ENCODE results near the gene CCDC197. TPM values are rescaled to one million over a fixed set of nuclear protein-coding genes. Genes with fewer than 3 reads are reported as not detected.

Gene CCDC197
- total RNA-seq, 2 donors from 2014 or later: not detected

DNA sequence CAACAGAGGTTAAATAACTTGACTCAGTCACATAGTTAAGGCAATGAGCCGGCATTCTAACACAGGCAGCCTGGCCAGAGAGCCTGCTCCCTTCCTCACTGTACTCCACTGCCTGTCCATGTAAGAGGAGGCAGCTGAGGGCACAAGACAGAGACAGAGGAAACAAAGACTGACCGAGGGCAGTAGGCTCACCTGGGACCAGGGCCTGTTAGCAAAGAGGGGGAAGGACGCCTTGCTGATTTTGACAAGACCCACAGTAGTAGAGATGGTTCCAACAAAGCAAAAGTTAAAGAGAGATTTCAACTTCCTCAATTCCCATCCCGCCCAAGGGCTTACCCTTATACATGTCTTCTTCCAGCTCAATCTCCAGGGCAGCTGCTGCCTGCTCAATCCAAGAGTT, 55.6 kb downstream of the CCDC197 start:
- DNase-seq (no peak), ATAC-seq (no peak)
- H3K36me3 Mint-ChIP-seq (ENCODE audit: low read depth): peaks cover 11% of the 10 kb centered on the region

DNA sequence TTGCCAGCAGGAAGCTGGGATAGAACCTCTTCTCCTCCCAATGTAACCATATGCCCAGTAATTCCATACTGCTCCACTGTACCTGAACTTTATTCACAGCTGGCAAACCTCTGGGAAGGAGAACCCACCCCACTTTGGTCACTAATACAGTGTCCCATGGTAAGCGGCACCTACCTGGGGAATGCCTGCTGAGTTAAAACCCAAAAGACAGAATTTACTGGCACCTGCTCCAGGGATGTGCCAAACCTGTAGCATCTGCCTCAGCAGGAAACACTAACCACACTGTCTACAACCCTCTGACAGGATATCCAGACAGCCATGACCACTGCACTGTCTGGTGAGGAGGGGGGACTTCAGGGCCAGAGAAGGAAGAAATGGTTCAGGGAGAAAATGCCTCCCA, 57.3 kb downstream of the CCDC197 start:
- Mint-ChIP-seq H3K4me3 (peak overlapping the region; percentile 78), H3K27ac (peak overlapping the region; percentile 67), H3K36me3 (ENCODE audit: low read depth) (peaks cover 16% of the 10 kb centered on the region), H3K27me3 (no peaks in the 10 kb centered on the region), H3K4me1 (peaks cover 37% of the 10 kb centered on the region)
- no peaks in the 10 kb centered on the region for H3K9me3 ChIP-seq (ENCODE audit: control insufficient read depth, low read length, poor library complexity, severe bottlenecking)
- DNase-seq (no peak), ATAC-seq (no peak)

More for the DNA sequence above, 55.6 kb downstream of the CCDC197 start:
- Mint-ChIP-seq H3K4me1 (peaks cover 27% of the 10 kb centered on the region), H3K27me3 (no peaks in the 10 kb centered on the region), H3K4me3 (no peak overlapping the region), H3K27ac (peak overlapping the region; percentile 88)
- H3K9me3 ChIP-seq (ENCODE audit: control insufficient read depth, low read length, poor library complexity, severe bottlenecking): no peaks in the 10 kb centered on the region

DNA sequence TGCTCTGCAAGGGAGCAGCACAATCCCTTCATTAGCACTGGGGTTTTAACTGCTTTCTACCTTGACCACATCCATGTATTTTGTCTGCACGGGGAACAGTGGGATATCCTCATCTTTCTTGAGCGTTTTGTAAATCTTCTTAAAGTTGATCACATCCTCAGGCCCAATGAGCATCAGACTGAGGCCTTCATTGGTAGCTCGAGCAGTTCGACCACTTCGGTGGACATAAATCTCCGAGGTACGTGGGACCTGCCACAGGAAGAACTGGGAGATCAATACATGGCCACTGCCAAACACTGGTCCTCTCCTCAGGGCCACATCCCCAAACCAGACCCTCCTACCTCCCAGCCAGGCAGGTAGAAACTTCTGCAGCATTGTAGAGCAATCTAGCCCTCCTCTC, 57.8 kb downstream of the CCDC197 start:
- Mint-ChIP-seq H3K36me3 (ENCODE audit: low read depth) (peaks cover 16% of the 10 kb centered on the region), H3K27ac (peak overlapping the region; percentile 87), H3K4me3 (no peak overlapping the region), H3K4me1 (peaks cover 37% of the 10 kb centered on the region), H3K27me3 (no peaks in the 10 kb centered on the region)
- DNase-seq: no peak
- no peak for ATAC-seq
- H3K9me3 ChIP-seq (ENCODE audit: control insufficient read depth, low read length, poor library complexity, severe bottlenecking): no peaks in the 10 kb centered on the region

DNA sequence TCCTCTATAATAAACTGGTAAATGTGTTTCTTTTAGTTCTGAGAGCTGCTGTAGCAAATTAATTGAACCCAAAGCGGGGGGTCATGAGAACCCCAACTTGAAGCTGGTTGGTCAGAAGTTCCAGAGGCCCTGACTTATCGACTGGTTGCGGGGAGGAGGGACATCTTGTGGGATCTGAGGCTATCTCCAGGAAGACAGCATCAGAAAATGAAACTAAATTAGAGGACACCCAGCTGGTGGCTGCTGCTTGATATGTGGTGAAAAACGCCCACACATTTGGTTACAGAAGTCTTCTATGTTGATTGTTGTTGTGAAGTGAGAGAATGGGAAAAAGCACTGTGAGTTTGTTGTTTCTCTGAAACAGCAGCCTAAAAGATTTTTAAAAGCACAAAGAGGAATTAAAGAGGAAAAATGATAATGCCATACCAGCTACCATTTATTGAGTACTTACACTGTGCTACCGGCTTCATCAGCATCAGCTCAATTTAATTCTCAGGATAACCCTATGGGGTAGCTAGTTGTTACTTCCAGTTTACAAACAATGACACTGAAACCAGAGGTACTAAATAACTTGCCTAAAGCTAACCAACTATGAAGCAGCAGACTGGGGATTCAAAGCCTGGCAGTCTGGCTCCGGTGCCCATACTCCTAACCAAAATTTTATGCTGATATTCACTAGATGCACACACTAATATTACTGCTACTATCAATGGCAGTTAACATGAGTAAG, 59.6 kb downstream of the CCDC197 start:
- no peaks in the 10 kb centered on the region for H3K9me3 ChIP-seq (ENCODE audit: control insufficient read depth, low read length, poor library complexity, severe bottlenecking)
- Mint-ChIP-seq H3K4me1 (peaks cover 48% of the 10 kb centered on the region), H3K27ac (peak overlapping the region; percentile 87), H3K36me3 (ENCODE audit: low read depth) (peaks cover 13% of the 10 kb centered on the region), H3K4me3 (peak overlapping the region; percentile 49), H3K27me3 (no peaks in the 10 kb centered on the region)
- DNase-seq (no peak), ATAC-seq (peak; percentile 36)

DNA sequence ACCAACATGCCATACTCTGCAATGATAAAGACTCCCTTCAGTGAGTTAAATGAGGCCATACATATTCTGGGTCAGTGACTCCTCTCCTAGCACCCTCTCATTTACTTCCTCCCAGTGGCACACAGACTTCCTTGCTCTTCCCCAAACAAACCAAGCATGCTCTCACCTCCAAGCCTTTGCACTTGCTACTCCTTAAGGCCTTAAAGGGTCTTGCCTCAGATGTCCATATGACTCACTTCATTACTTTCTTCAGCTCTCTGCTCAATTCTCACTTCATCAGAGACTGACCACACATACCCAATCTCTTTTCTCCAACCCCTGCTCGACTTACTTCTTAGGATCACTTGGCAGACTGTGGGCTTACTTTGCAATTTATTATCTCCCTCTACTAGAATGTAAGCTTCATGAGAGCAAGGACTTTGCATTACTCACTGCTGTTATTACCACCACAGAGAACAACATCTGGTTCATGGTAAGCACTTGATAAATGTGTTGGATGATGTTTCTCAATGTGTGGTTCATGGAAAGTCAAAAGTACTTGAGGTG, 61.1 kb downstream of the CCDC197 start:
- Mint-ChIP-seq H3K27me3 (no peaks in the 10 kb centered on the region), H3K27ac (peak overlapping the region; percentile 87), H3K4me1 (peaks cover 54% of the 10 kb centered on the region), H3K4me3 (peak overlapping the region; percentile 64), H3K36me3 (ENCODE audit: low read depth) (peaks cover 15% of the 10 kb centered on the region)
- ATAC-seq (no peak), DNase-seq (no peak)
- no peaks in the 10 kb centered on the region for H3K9me3 ChIP-seq (ENCODE audit: control insufficient read depth, low read length, poor library complexity, severe bottlenecking)

Other genes starting within 250 kb of the CCDC197 start
- not detected for gene PRIMA1, start 208.8 kb upstream of the CCDC197 start, total RNA-seq
- not detected for gene FAM181A, start 70.0 kb upstream of the CCDC197 start, total RNA-seq
- 1 to 10 TPM; 2.3 to 6.5 TPM for gene ASB2, start 20.7 kb upstream of the CCDC197 start, total RNA-seq
- gene OTUB2, start 29.0 kb downstream of the CCDC197 start, total RNA-seq: under 1 TPM; 0.12 to 0.37 TPM
- gene DDX24, start 83.9 kb downstream of the CCDC197 start, total RNA-seq: 100 to 1,000 TPM; 478 to 531 TPM
- 10 to 100 TPM in 1 of 2 donors, 1 to 10 TPM in 1; 9.3 to 12.1 TPM for gene IFI27L1, start 84.0 kb downstream of the CCDC197 start, total RNA-seq
- gene IFI27, start 113.4 kb downstream of the CCDC197 start, total RNA-seq: 1 to 10 TPM in 1 of 2 donors, under 1 TPM in 1; 0.63 to 1.0 TPM
- gene IFI27L2, start 132.3 kb downstream of the CCDC197 start, total RNA-seq: 10 to 100 TPM; 21.5 to 25.8 TPM
- gene PPP4R4, start 177.0 kb downstream of the CCDC197 start, total RNA-seq: 1 to 10 TPM; 2.6 to 6.7 TPM